Aorta (tissue), 5 donors: Measurements from ENCODE around the gene PNPLA6. TPM values are rescaled to one million over a fixed set of nuclear protein-coding genes. Genes with fewer than 3 reads are reported as not detected.
"Not testable (repeated sequence)": the region's sequence is repeated elsewhere in the genome, so short reads cannot be mapped to it uniquely, and the experiment has no call there.

Experiments used
- ATAC-seq: fragments of 200-7000 bp; cut with Tn5 transposase; one replicate; pipeline ENCODE4 v1.9.1; 2022; ENCODE audit warnings: moderate library complexity; ENCODE audit not compliant: low FRiP score
- DNase-seq, 2 donors: peaks; one replicate each; pipeline ENCODE4 v3.0.0-alpha.2; 2020
- H3K27ac ChIP-seq, 2 donors: one replicate each; pipeline ENCODE4 v1.5.1; 2013; ENCODE audit warnings: low read length in 2 of 2, mild to moderate bottlenecking in 2 of 2, moderate library complexity in 2 of 2, control low read depth in 1 of 2, inconsistent platforms in 1 of 2, low read depth in 1 of 2
- H3K27me3 ChIP-seq, 2 donors: one replicate each; pipeline ENCODE4 v1.6.1; 2013; ENCODE audit warnings: control low read depth in 1 of 2, low read length in 1 of 2, mild to moderate bottlenecking in 1 of 2, moderate library complexity in 1 of 2; ENCODE audit not compliant: insufficient read depth in 2 of 2, control insufficient read depth in 1 of 2
- H3K36me3 ChIP-seq, 2 donors: one replicate each; pipeline ENCODE4 v1.6.1; 2013; ENCODE audit warnings: control low read depth in 1 of 2, low read length in 1 of 2, mild to moderate bottlenecking in 1 of 2; ENCODE audit not compliant: insufficient read depth in 2 of 2, control insufficient read depth in 1 of 2
- H3K4me1 ChIP-seq, 2 donors: one replicate each; pipeline ENCODE4 v1.6.1; 2013; ENCODE audit warnings: low read length in 2 of 2, control low read depth in 1 of 2, mild to moderate bottlenecking in 1 of 2, moderate library complexity in 1 of 2; ENCODE audit not compliant: insufficient read depth in 2 of 2, control insufficient read depth in 1 of 2
- H3K4me3 ChIP-seq, 2 donors: one replicate each; pipeline ENCODE4 v1.5.1; 2013; ENCODE audit warnings: low read length in 2 of 2, control low read depth in 1 of 2, mild to moderate bottlenecking in 1 of 2
- H3K9me3 ChIP-seq: one replicate; pipeline ENCODE4 v1.6.1; 2013; ENCODE audit warnings: mild to moderate bottlenecking, low read length; ENCODE audit not compliant: control insufficient read depth
- WGBS, 2 donors: extraction: QIAGEN DNeasy Blood & Tissue Kit; methylation state at CpG; one replicate each; pipeline ENCODE4 v1.1.7; 2013; 5-methylcytosine and 5-hydroxymethylcytosine counted together
- intact Hi-C, 2 donors: fragments of 100-400 bp; cut with DNase I; formaldehyde crosslinking; loops; one replicate each; pipeline versions ENCODE4 v1.14.2 to v1.15.0; 2022
- polyA plus RNA-seq, 2 donors: library from polyadenylated mRNA; stranded (reverse); fragments of 200-250 nt; gene quantifications; one replicate each; pipeline ENCODE4 v1.2.3, GENCODE V29; 2013
- total RNA-seq, 2 donors: library from RNA; stranded (reverse); fragmentation: NEBNext Ultra II Directional; extraction: Animal tissue kit (Norgen Biotek cat#: 25700); gene quantifications; one replicate each; pipeline ENCODE4 v1.2.1, GENCODE V29; 2021
- donor health status: healthy with polysubstance abuse.
- donor health status: Bipolar disorder and iron deficiency.
- donor health status: DM: no; HTN: no; CAD: no.
- donor health status: DM: no; HTN: no; CAD: no.
- donor health status: DM: yes; HTN: yes; CAD: no.

PNPLA6 gene
- total and polyA plus RNA-seq, 4 donors = 25.0 to 136 (median 91.3) TPM

DNA sequence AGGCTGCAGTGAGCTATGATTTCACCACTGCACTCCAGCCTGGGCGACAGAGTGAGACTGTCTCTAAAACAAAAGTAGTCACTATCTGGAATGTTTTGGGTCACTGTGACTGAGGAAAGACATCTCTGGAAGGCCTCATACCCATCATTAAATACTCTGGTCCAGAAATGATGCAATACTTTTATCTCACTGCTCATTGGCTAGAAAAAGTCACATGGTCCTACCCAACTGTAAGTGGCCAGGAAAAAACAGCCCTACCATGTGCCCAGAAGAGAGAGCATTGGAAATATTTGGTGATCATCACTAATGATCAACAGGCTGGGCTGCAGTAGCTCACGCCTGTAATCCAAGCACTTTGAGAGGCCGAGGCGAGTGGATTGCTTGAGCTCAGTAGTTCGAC lies 29.8 kb downstream of the PNPLA6 start:
- Histone ChIP-seq H3K27ac (no peak overlapping the region), H3K9me3 (no peaks in the 10 kb centered on the region), H3K27me3 (no peaks in the 10 kb centered on the region), H3K36me3 (no peaks in the 10 kb centered on the region), H3K4me3 (no peak overlapping the region), H3K4me1 (no peaks in the 10 kb centered on the region)
- ATAC-seq = no peak
- no peak for DNase-seq
- intact Hi-C loops = loop anchor here (5.0 kb wide), 3 partner anchors 117 to 237 kb away; partner anchors contain the start of gene TRAPPC5 (in 1 of the 2)
- 73 to 88% methylated on average over 5 of the region's 5 CpGs for WGBS, 2 donors

DNA sequence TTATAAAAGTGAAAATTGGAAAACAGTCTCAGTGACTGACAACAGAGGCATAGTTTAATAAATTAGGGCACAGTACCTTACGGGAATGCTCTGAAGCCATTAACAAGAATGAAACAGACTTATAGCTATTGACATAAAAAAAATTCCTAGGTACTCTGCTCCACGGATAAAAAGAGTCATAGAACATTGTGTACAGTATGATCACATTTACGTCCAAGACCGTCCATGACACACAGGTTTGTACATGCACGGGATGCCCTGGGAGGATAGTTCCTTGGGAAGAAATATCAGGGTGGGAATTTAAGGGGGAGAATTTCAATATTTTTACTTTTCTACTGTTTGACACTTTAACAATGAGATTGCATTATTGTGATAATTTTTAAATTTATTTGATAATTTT lies 35.2 kb downstream of the PNPLA6 start:
- intact Hi-C loops = no loop called here
- H3K36me3 ChIP-seq = no peaks in the 10 kb centered on the region
- no peak for ATAC-seq
- WGBS, 2 donors = 76 to 78% methylated on average over 5 of the region's 5 CpGs
- H3K27me3 ChIP-seq = no peaks in the 10 kb centered on the region
- no peaks in the 10 kb centered on the region for H3K4me1 ChIP-seq
- H3K9me3 ChIP-seq = no peaks in the 10 kb centered on the region
- H3K4me3 ChIP-seq = no peak overlapping the region
- no peak overlapping the region for H3K27ac ChIP-seq
- no peak for DNase-seq

DNA sequence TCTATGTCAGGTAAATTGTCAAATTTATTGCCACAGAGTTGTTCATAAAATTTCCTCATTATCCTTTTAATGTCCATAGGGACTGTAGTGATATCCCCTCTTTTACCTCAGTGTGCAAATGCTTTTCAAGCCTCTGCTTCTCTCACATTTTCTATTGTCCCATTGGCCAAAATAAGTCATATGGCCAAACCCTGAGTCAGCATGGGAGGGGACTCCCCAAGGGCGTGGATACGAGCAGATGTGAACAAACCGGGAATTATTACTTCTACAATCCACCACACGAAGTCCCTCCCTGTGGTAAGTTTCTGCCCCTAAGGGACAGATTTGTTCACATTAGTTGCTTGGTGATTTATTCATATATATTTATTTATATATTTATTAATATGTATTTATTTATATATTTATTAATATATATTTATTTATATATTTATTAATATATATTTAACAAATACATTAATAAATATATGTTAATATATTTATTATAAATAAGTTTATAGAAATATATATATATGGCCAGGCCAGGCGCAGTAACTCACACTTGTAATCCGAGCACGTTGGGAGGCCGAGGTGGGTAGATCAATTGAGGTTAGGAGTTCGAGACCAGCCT lies 40.0 kb downstream of the PNPLA6 start:
- Histone ChIP-seq H3K4me3 (no peak overlapping the region), H3K27me3 (no peaks in the 10 kb centered on the region), H3K27ac (no peak overlapping the region), H3K36me3 (no peaks in the 10 kb centered on the region), H3K4me1 (no peaks in the 10 kb centered on the region), H3K9me3 (no peaks in the 10 kb centered on the region)
- DNase-seq (no peak), ATAC-seq (no peak)
- intact Hi-C loops = no loop called here
- WGBS, 2 donors = 78 to 82% methylated on average over 9 of the region's 9 CpGs

DNA sequence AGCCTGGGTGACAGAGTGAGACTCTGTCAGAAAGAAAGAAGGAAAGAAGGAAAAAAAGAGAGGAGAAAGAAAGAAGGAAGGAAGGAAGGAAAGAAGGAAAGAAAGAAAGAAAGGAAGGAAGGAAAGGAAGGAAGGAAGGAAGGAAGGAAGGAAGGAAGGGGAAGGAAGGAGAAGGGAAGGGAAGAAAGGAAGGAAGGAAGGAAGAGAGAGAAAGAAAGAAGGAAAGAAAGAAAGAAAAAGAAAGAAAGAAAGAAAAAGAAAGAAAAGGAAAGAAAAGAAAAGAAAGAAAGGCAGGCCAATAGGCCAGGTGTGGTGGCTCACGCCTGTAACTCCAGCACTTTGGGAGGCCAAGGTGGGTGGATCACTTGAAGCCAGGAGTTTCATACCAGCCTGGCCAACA lies 41.9 kb downstream of the PNPLA6 start:
- intact Hi-C loops, H3K4me1 ChIP-seq, DNase-seq, H3K36me3 ChIP-seq, H3K27ac ChIP-seq, H3K9me3 ChIP-seq, H3K27me3 ChIP-seq, H3K4me3 ChIP-seq, ATAC-seq: not testable (repeated sequence)
- 96 to 97% methylated on average over 1 of the region's 1 CpG for WGBS, 2 donors

DNA sequence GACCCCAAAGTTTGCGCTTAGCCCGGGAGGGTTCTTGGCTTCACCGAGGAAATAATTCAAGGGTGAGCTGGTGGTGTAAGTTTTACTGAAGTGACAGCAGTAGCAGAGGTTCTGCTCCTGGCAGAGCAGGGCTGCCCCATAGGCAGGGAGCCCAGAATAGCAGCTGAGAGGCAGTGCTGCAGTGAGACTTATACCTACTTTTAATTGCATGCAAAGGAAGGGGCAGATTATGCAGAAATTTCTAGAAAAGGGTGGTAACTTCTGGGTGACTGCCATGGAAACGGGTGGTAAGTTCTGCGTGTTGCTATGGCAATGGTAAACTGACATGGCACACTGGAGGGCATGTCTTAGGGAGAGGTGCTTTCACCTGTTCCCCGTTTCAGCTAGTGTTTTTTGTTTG lies 42.6 kb downstream of the PNPLA6 start:
- Histone ChIP-seq H3K27ac (no peak overlapping the region), H3K4me1 (no peaks in the 10 kb centered on the region), H3K27me3 (no peaks in the 10 kb centered on the region), H3K4me3 (no peak overlapping the region), H3K36me3 (no peaks in the 10 kb centered on the region), H3K9me3 (no peaks in the 10 kb centered on the region)
- 59 to 62% methylated on average over 6 of the region's 6 CpGs for WGBS, 2 donors
- no peak for DNase-seq
- intact Hi-C loops = no loop called here
- ATAC-seq = no peak

DNA sequence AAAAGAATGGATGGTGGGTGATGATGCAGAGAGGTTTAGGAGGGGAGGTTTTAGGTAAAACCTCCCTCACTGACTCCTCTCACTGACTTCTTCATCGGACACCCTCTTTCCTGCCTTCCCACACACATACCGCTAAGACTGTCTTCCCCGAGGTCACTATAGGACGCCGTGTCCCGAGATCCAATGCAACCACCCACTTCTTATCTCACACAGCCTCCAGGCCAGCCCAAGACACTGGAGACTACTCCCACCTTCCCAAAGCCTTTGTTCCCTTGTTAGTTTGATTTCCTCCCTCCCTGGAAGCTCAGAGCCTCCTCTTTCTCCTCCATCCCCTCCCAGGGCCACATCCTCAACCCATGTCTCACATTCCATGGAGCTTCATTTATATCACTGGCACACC lies 43.7 kb downstream of the PNPLA6 start:
- Histone ChIP-seq H3K36me3 (no peaks in the 10 kb centered on the region), H3K27me3 (no peaks in the 10 kb centered on the region), H3K27ac (no peak overlapping the region), H3K9me3 (no peaks in the 10 kb centered on the region), H3K4me3 (no peak overlapping the region), H3K4me1 (no peaks in the 10 kb centered on the region)
- WGBS, 2 donors = 74 to 75% methylated on average over 6 of the region's 6 CpGs
- intact Hi-C loops = no loop called here
- no peak for ATAC-seq
- no peak for DNase-seq

DNA sequence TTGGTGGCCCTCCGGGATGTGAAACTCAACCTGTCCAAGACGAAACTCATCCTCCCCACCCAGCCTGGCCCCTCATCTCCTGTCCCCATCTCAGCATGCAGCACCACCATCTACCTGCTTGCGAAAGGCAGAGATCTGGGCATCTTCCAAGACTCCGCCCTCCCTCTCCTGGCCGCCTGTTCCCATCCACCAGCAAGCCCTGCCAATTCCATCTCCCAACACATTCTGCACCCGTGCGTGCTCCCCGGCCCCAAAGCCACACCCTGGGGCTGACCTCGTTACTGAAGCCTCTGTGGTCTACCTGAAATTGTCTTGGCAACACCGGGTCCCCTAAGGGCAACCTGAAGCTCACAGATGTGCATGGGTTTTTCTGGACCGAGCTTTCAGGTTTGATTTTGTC lies 46.9 kb downstream of the PNPLA6 start:
- no peaks in the 10 kb centered on the region for H3K4me1 ChIP-seq
- H3K27me3 ChIP-seq = no peaks in the 10 kb centered on the region
- intact Hi-C loops = no loop called here
- no peak overlapping the region for H3K27ac ChIP-seq
- WGBS, 2 donors = 53% methylated on average over 11 of the region's 11 CpGs
- H3K4me3 ChIP-seq = no peak overlapping the region
- ATAC-seq = no peak
- H3K9me3 ChIP-seq = no peaks in the 10 kb centered on the region
- DNase-seq = no peak
- no peaks in the 10 kb centered on the region for H3K36me3 ChIP-seq

DNA sequence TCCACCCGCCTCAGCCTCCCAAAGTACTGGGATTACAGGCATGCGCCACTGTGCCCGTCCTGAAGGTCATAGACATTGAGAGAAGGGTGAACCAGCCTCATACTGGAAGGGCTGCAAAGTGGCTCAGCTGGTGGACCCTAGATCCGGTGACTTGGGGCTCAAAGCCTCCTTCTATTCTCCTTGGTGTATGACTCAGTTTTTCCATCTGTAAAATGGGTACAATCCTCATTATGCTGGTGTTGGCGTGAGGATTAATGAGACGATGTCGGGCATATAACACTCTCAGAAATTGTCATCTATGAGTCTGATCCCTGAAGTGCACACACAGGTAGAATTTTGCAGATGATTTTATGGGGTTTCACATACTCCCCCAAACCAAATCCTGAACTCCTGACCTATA lies 54.3 kb downstream of the PNPLA6 start:
- intact Hi-C loops = no loop called here
- H3K27ac ChIP-seq = no peak overlapping the region
- no peaks in the 10 kb centered on the region for H3K36me3 ChIP-seq
- H3K4me1 ChIP-seq = no peaks in the 10 kb centered on the region
- 91 to 94% methylated on average over 7 of the region's 7 CpGs for WGBS, 2 donors
- no peak overlapping the region for H3K4me3 ChIP-seq
- no peaks in the 10 kb centered on the region for H3K27me3 ChIP-seq
- DNase-seq = no peak
- H3K9me3 ChIP-seq = no peaks in the 10 kb centered on the region
- no peak for ATAC-seq

DNA sequence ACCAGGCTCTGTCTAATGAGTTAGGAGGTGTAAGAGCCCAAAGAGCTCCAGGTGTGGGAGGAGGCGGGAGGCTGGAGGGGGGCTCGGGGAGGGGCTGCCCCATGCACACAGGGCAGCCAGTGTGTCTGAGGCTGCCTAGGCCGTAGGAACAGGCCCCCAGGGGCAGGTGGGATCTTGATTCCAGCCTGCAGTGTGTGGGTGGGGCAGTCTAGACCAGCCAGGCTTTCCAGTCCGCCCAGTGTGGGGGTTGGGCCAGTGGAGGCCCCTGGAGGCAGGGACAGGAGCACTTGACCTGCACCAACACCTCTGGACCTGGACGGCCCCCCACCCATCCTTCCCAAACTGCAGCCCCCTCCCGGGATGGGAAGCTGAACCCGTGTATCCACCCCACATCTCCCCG lies 54.7 kb downstream of the PNPLA6 start:
- H3K27ac ChIP-seq = no peak overlapping the region
- no peaks in the 10 kb centered on the region for H3K4me1 ChIP-seq
- ATAC-seq = no peak
- H3K27me3 ChIP-seq = no peaks in the 10 kb centered on the region
- H3K36me3 ChIP-seq = no peaks in the 10 kb centered on the region
- DNase-seq = no peak
- no peak overlapping the region for H3K4me3 ChIP-seq
- intact Hi-C loops = no loop called here
- 55 to 57% methylated on average over 8 of the region's 8 CpGs for WGBS, 2 donors
- no peaks in the 10 kb centered on the region for H3K9me3 ChIP-seq
